Measurements from ENCODE around the gene STX7.
"Not testable (repeated sequence)": the region's sequence is repeated elsewhere in the genome, so short reads cannot be mapped to it uniquely, and the experiment has no call there.

The STX7 gene

DNA sequence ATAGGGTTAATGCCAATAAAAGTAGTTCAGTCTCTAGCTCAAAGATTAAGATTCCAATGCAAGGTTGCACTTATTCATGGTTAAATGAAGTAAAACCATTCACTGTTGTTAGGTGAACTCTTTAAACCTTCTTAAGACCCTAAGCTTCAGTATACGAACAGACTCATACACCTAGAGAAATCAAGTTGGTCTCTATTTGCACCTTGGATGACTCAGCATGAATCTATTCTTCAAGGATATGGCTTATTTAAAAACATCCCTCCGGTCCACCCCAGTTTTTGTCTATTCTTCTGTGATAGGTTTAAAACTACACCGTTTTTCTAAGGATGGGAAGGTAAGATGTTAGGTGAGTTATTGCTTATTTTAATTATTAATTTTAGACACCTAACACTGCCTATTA lies 24.2 kb upstream of the STX7 start:
- no peak overlapping the region for H3K4me3 ChIP-seq (ENCODE audit: low read depth, low read length)
- TF ChIP-seq, protein P1, sequence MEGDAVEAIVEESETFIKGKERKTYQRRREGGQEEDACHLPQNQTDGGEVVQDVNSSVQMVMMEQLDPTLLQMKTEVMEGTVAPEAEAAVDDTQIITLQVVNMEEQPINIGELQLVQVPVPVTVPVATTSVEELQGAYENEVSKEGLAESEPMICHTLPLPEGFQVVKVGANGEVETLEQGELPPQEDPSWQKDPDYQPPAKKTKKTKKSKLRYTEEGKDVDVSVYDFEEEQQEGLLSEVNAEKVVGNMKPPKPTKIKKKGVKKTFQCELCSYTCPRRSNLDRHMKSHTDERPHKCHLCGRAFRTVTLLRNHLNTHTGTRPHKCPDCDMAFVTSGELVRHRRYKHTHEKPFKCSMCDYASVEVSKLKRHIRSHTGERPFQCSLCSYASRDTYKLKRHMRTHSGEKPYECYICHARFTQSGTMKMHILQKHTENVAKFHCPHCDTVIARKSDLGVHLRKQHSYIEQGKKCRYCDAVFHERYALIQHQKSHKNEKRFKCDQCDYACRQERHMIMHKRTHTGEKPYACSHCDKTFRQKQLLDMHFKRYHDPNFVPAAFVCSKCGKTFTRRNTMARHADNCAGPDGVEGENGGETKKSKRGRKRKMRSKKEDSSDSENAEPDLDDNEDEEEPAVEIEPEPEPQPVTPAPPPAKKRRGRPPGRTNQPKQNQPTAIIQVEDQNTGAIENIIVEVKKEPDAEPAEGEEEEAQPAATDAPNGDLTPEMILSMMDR (IDR thresholded peaks at IDR 0.05; ENCODE audit: low read depth, low read length) = no peak

DNA sequence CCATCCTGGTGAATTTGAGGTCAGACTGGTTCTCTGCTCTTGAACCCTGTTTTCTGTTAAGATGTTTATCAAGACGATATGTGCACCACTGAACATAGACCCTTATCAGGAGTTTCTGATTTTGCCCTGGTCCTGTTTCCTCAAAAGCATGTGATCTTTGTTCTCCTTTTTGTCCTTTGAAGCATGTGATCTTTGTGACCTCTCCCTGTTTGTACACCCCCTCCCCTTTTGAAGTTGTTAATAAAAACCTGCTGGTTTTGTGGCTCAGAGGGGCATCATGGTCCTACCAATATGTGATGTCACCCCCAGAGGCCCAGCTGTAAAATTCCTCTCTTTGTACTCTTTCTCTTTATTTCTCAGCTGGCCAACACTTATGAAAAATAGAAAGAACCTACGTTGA lies 21.6 kb upstream of the STX7 start:
- not testable (repeated sequence) for H3K4me3 ChIP-seq (ENCODE audit: low read depth, low read length)

DNA sequence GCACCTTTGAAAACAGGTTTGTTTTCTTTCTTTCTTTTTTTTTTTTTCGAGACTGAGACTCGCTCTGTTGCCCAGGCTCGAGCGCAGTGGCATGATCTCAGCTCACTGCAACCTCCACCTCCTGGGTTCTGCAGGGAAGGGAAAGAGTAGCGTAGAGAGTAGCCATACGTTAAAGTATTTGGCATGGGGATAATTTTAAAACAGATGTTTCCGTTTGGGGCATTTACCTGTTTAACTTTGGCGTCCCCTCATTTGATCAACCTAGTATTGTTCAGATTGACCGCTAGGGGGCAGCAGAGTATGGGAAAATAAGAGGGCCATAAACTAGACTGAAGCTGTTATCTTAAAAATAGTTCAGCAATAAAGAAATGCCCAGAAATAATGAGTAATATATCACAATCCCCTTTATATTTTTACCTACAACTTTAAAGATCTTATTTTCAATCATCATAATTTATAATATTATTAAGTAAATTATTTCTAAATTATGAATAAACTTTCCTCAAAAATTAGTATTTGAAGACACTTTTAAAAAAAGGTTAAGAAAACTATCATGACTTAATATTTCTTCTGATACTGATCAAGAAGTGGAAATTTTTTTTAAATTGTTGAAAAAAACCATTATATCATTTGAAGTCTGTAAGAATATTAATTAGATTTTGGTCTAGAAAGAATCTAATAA lies 17.5 kb upstream of the STX7 start:
- no peak overlapping the region for H3K4me3 ChIP-seq (ENCODE audit: low read depth, low read length)
- TF ChIP-seq, protein P1 (IDR thresholded peaks at IDR 0.05; ENCODE audit: low read depth, low read length) = peak; percentile 58

DNA sequence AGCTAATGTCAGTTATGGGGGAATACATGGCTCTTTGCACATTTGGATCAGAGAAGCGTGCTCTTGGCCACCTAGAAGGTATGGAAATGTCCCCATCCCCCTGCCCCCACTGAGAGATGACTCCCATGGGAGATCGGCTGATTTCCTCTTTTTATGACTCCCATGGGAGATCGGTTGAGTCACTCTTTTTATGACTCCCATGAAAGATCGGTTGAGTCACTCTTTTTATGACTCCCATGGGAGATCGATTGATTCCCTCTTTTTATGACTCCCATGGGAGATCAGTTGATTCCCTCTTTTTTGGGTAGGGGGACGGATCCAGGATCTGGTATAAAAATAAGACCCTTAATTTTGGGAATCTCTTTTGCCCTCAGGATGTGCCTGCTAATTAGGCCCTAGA lies 14.9 kb upstream of the STX7 start:
- TF ChIP-seq, protein P1 (IDR thresholded peaks at IDR 0.05; ENCODE audit: low read depth, low read length) = no peak
- H3K4me3 ChIP-seq (ENCODE audit: low read depth, low read length) = no peak overlapping the region

DNA sequence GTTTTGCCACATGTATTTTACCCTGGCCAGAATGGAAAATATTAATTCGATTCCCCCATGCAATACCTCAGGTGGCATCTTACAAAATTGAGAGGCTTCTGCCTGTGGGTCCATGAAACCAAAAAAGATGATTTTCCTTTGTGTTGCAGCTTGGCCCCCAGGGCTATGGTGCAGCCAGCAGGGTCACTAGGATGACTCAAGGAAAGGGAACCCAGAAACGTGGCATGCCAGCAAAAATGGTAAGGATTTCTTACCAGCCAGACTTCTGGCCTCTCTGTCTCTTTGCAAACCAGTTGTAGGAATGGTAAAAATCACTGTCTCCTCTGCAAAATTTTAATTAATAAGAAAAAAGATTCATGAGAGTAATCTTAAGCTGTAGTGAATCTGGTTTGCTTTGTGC lies 13.5 kb upstream of the STX7 start:
- H3K4me3 ChIP-seq (ENCODE audit: low read depth, low read length) = no peak overlapping the region
- TF ChIP-seq, protein P1 (IDR thresholded peaks at IDR 0.05; ENCODE audit: low read depth, low read length) = no peak

DNA sequence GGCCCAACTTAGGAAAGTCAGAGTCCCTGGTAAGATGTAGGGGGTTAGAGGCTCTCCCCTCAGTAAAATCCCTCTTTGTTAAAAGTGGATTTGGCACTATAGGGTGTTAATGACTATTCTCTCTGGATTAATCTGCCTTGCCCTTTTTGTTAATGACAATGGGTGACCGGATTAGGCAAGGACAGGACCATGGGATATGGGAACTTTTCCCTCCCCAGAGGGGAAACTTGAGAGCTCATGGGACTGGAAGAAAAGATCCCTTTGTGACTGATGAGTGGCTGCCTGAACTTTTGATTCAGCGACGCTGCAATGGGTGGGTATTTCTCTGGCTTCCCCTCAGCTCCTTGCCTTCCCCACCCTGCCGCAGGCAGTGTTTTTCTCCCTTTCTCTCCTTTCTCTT lies 12.9 kb upstream of the STX7 start:
- H3K4me3 ChIP-seq (ENCODE audit: low read depth, low read length) = no peak overlapping the region
- TF ChIP-seq, protein P1 (IDR thresholded peaks at IDR 0.05; ENCODE audit: low read depth, low read length) = no peak

DNA sequence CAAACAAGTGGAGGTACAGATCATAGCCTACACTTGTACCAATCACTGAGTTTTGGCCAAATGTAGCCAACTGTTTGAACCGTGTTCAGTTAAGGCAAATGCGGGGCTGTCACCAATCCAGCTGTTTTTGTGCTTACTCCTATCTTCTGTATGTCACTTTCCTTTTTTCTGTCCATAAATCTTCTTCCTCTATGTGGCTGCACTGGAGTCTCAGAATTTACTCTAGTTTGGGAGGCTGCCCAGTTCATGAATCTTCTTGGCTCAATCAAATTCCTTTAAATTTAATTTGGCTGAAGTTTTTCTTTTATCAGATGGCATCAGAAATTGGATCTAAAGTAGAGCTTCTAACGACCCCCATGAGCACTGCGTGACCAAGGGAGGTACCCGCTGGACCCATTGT lies 11.7 kb upstream of the STX7 start:
- no peak overlapping the region for H3K4me3 ChIP-seq (ENCODE audit: low read depth, low read length)
- TF ChIP-seq, protein P1 (IDR thresholded peaks at IDR 0.05; ENCODE audit: low read depth, low read length) = no peak

DNA sequence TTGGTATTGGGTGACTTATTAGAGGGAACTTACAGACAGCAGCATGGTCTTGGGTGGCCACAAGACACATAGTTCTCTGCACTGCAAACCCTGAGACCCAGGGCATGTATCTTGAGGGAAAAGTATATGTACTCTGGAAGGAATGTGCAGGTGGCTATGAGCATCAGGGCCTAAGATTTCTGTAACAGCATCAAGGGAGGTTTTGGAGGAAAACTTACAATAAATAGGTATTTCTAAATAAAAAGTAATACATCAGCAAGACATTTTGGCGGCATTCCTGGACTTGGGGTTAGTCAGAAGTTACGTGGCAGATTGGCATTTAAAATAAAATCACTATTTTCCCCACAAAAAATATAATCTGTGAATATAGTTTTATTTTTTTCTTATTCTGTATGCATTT lies 8.0 kb upstream of the STX7 start:
- TF ChIP-seq, protein P1 (IDR thresholded peaks at IDR 0.05; ENCODE audit: low read depth, low read length) = no peak

More for the DNA sequence above, 8.0 kb upstream of the STX7 start:
- H3K4me3 ChIP-seq (ENCODE audit: low read depth, low read length) = no peak overlapping the region
